GM12891 (cell line): ENCODE results near the gene NEDD1.

ENCODE experiments used
- POLR2A ChIP-seq: IDR thresholded peaks from 2 replicates; pipeline ENCODE4 v1.6.1; 2011; ENCODE audit warnings: low read depth, low read length, control low read depth
- POLR2AphosphoS5 ChIP-seq: IDR thresholded peaks from 2 replicates; pipeline ENCODE4 v1.6.1; 2011; ENCODE audit warnings: low read depth, low read length, control low read depth
- POU2F2 ChIP-seq: IDR thresholded peaks from 2 replicates; pipeline ENCODE4 v1.6.1; 2011; ENCODE audit warnings: low read depth, mild to moderate bottlenecking, control low read depth, low read length, moderate library complexity
- SPI1 ChIP-seq: IDR thresholded peaks from 2 replicates; pipeline ENCODE4 v1.6.1; 2011; ENCODE audit warnings: low read depth, low read length, control low read depth
- TAF1 ChIP-seq: IDR thresholded peaks from 2 replicates; pipeline ENCODE4 v1.6.1; 2011; ENCODE audit warnings: low read depth, low read length, control low read depth

- TF ChIP-seq POLR2A (no peak), SPI1 (no peak), TAF1 (no peak), POLR2AphosphoS5 (no peak), POU2F2 (no peak)
Measured at GRCh38 chr12:96870946-96871345, 36.1 kb upstream of the NEDD1 start.
